ENCODE results near the gene SLC9A6. TPM values are rescaled to one million over a fixed set of nuclear protein-coding genes. Genes with fewer than 3 reads are reported as not detected.

Gene SLC9A6
- polyA plus RNA-seq (ENCODE audit: insufficient read length) = 17.7 TPM
- long read RNA-seq, donor 1, full-length matches to known transcripts = 1 of 7 reads
- long read RNA-seq, donor 1, partial matches to known transcripts = 6 of 7 reads
- long read RNA-seq, donor 1, other reads (novel, unspliced or antisense) = 0 of 7 reads
- long read RNA-seq, donor 2, partial matches to known transcripts = 11 of 11 reads
- long read RNA-seq, donor 2, other reads (novel, unspliced or antisense) = 0 of 11 reads
- long read RNA-seq, donor 3 = 0 reads
- long read RNA-seq, donor 4 = 0 reads
- long read RNA-seq, donor 5 = 0 reads
- long read RNA-seq, donor 6, partial matches to known transcripts = 0 of 1 reads
- long read RNA-seq, donor 6, other reads (novel, unspliced or antisense) = 0 of 1 reads
- long read RNA-seq, donor 7, partial matches to known transcripts = 10 of 10 reads
- long read RNA-seq, donor 7, other reads (novel, unspliced or antisense) = 0 of 10 reads
- long read RNA-seq, donor 8 = 0 reads

GRCh38 chrX:135985157-135985972 lies at the start of gene SLC9A6:
TSS of gene SLC9A6 (plus strand) at chrX:135985435. CDS start at chrX:135985659, 224 bp downstream.
- peak; percentile 71 for DNase-seq

- DNase-seq = no peak
Observed at GRCh38 chrX:135944486-135944885, 40.7 kb upstream of the SLC9A6 start.

GRCh38 chrX:135951291-135951690 lies 33.9 kb upstream of the SLC9A6 start:
- DNase-seq = no peak

GRCh38 chrX:135973025-135973547 lies 12.1 kb upstream of the SLC9A6 start:
- peak; percentile 18 for DNase-seq

- peak; percentile 69 for DNase-seq
Observed at GRCh38 chrX:135973548-135974278, 11.5 kb upstream of the SLC9A6 start, which contains the start of gene MMGT1. TSS of gene MMGT1 (minus strand) at chrX:135973988. CDS start at chrX:135973675, 313 bp downstream.

- peak; percentile 26 for DNase-seq
Observed at GRCh38 chrX:135974279-135974856, 10.9 kb upstream of the SLC9A6 start.

- no peak for DNase-seq
Observed at GRCh38 chrX:135975421-135975820, 9.8 kb upstream of the SLC9A6 start.

- no peak for DNase-seq
Observed at GRCh38 chrX:135977611-135978010, 7.6 kb upstream of the SLC9A6 start.

GRCh38 chrX:135981010-135981409 lies 4.2 kb upstream of the SLC9A6 start:
- DNase-seq = no peak

GRCh38 chrX:135981668-135982067 lies 3.6 kb upstream of the SLC9A6 start:
- DNase-seq = no peak

GRCh38 chrX:135982860-135983259 lies 2.4 kb upstream of the SLC9A6 start:
- no peak for DNase-seq

GRCh38 chrX:135984256-135984655 lies 979 bp upstream of the SLC9A6 start:
- DNase-seq = no peak

- DNase-seq = peak; percentile 19
Observed at GRCh38 chrX:135984791-135985156, 461 bp upstream of the SLC9A6 start.

- no peak for DNase-seq
Observed at GRCh38 chrX:135985973-135986310, 707 bp downstream of the SLC9A6 start.

- no peak for DNase-seq
Observed at GRCh38 chrX:135988245-135988644, 3.0 kb downstream of the SLC9A6 start.

GRCh38 chrX:136015016-136015415 lies 29.8 kb downstream of the SLC9A6 start:
- peak; percentile 5 for DNase-seq

- DNase-seq = no peak
Observed at GRCh38 chrX:136016881-136017280, 31.6 kb downstream of the SLC9A6 start.

- DNase-seq = no peak
Observed at GRCh38 chrX:136019226-136019625, 34.0 kb downstream of the SLC9A6 start.

- no peak for DNase-seq
Observed at GRCh38 chrX:136021160-136021559, 35.9 kb downstream of the SLC9A6 start.

- no peak for DNase-seq
Observed at GRCh38 chrX:136021903-136022302, 36.7 kb downstream of the SLC9A6 start.

GRCh38 chrX:136025091-136025490 lies 39.9 kb downstream of the SLC9A6 start:
- DNase-seq = no peak
